ENCODE results near the gene MRC2. TPM values are rescaled to one million over a fixed set of nuclear protein-coding genes. Genes with fewer than 3 reads are reported as not detected.

Gene MRC2
- polyA plus RNA-seq, 2 of the 4 experiments (the other 2 are of a cell fraction): 20.2 to 57.3 TPM

- DNase-seq (ENCODE audit: low read depth in 1 of 2, low spot score in 1 of 2) (no peak), FAIRE-seq (no peak), ATAC-seq (no peak)
- TF ChIP-seq MYC (IDR thresholded peaks at IDR 0.05; ENCODE audit: borderline replicate concordance, low read length) (no peak), FOSB (CRISPR knock-in tag; IDR thresholded peaks at IDR 0.05) (no peak), HES2 (IDR thresholded peaks at IDR 0.05) (no peak), TFCP2L1 (CRISPR knock-in tag; IDR thresholded peaks at IDR 0.05) (no peak), CTCF (IDR thresholded peaks at IDR 0.05) (no peak)
- 96% methylated on average over 6 of the region's 6 CpGs for WGBS (ENCODE audit: missing lambda C conversion rate)
- H3K4me3 ChIP-seq: no peak overlapping the region
- no peaks in the 10 kb centered on the region for H3K9me3 ChIP-seq
- no peak overlapping the region for H3K4me2 ChIP-seq
- ChIA-PET POLR2A (no interaction called here), CTCF (interaction anchor here (1.2 to 2.4 kb wide), 4 partner anchors 12 to 227 kb away, joined by 3 to 8 read pairs (median 4); no protein-coding TSS in a partner anchor)
- peaks cover 15% of the 10 kb centered on the region for H3K4me1 ChIP-seq
- no peak overlapping the region for H3K27ac ChIP-seq
Observed at GRCh38 chr17:62648956-62649294, 21.5 kb downstream of the MRC2 start.

GRCh38 chr17:62649570-62649969 lies 22.1 kb downstream of the MRC2 start:
- ATAC-seq: no peak
- Histone ChIP-seq H3K4me3 (no peak overlapping the region), H3K4me1 (peaks cover 15% of the 10 kb centered on the region), H3K27ac (no peak overlapping the region), H3K4me2 (no peak overlapping the region), H3K9me3 (no peaks in the 10 kb centered on the region)
- WGBS (ENCODE audit: missing lambda C conversion rate): 95% methylated on average over 7 of the region's 7 CpGs
- ChIA-PET CTCF (interaction anchor here (1.5 kb wide), 1 partner anchor 228 kb away, joined by 3 read pairs; no protein-coding TSS in a partner anchor), POLR2A (no interaction called here)
- no peak for FAIRE-seq
- no peak for TF ChIP-seq MYC (IDR thresholded peaks at IDR 0.05; ENCODE audit: borderline replicate concordance, low read length)
- TF ChIP-seq HOXA7 (CRISPR knock-in tag; IDR thresholded peaks at IDR 0.05): no peak
- no peak for TF ChIP-seq HES2 (IDR thresholded peaks at IDR 0.05)
- no peak for TF ChIP-seq RAD21 (conservative IDR thresholded peaks at IDR 0.05 in 1 of 2, IDR thresholded peaks at IDR 0.05 in 1 of 2)
- TF ChIP-seq JUN (IDR thresholded peaks at IDR 0.05): no peak
- no peak for TF ChIP-seq EP300 (IDR thresholded peaks at IDR 0.05)
- TF ChIP-seq ELK1 (IDR thresholded peaks at IDR 0.05; ENCODE audit: low read depth, low read length): no peak
- TF ChIP-seq RARB (CRISPR knock-in tag; IDR thresholded peaks at IDR 0.05): no peak
- no peak for TF ChIP-seq PHF8 (IDR thresholded peaks at IDR 0.05; ENCODE audit: borderline replicate concordance, low read depth)
- no peak for TF ChIP-seq ZC3H11A (IDR thresholded peaks at IDR 0.05)
- no peak for TF ChIP-seq ZSCAN20 (CRISPR knock-in tag; IDR thresholded peaks at IDR 0.05)
- no peak for TF ChIP-seq E2F6 (IDR thresholded peaks at IDR 0.05; ENCODE audit: borderline replicate concordance, low read depth)
- no peak for TF ChIP-seq POLR2A (IDR thresholded peaks at IDR 0.05; ENCODE audit: low read length)
- no peak for TF ChIP-seq HEYL (CRISPR knock-in tag; IDR thresholded peaks at IDR 0.05)
- TF ChIP-seq NPAS2 (CRISPR knock-in tag; IDR thresholded peaks at IDR 0.05; ENCODE audit: borderline replicate concordance): no peak
- no peak for TF ChIP-seq HOXB13 (CRISPR knock-in tag; IDR thresholded peaks at IDR 0.05; ENCODE audit: low read depth)
- TF ChIP-seq NR3C1 (IDR thresholded peaks at IDR 0.05): no peak
- no peak for TF ChIP-seq RFX5 (IDR thresholded peaks at IDR 0.05)
- DNase-seq (ENCODE audit: low read depth in 1 of 2, low spot score in 1 of 2): no peak

All from A549 (cell line).